AG20443 (cell line): ENCODE data around the gene CNNM3.
"Not testable (repeated sequence)": the region's sequence is repeated elsewhere in the genome, so short reads cannot be mapped to it uniquely, and the experiment has no call there.

Source experiments
- DNase-seq: peaks from one replicate; pipeline ENCODE4 v3.0.0; 2012; ENCODE audit warnings: low spot score, mixed read lengths

The CNNM3 gene

DNA sequence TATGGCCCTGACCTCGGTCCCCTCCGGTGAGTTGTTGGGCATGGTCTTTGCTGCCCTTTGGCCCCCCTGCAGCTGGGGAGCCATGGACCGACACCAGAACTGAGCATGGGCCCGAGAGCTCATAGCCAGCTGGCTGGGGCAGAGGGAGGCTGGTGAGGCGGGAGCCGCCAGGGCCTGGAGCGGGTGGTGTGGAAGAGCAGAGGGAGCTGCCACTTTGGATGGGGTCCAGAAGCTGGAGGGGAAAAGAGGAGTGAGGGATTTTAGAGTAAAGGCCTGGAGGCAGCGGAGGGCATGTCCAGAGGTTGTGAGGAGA, 16.5 kb upstream of the CNNM3 start:
- DNase-seq = no peak

DNA sequence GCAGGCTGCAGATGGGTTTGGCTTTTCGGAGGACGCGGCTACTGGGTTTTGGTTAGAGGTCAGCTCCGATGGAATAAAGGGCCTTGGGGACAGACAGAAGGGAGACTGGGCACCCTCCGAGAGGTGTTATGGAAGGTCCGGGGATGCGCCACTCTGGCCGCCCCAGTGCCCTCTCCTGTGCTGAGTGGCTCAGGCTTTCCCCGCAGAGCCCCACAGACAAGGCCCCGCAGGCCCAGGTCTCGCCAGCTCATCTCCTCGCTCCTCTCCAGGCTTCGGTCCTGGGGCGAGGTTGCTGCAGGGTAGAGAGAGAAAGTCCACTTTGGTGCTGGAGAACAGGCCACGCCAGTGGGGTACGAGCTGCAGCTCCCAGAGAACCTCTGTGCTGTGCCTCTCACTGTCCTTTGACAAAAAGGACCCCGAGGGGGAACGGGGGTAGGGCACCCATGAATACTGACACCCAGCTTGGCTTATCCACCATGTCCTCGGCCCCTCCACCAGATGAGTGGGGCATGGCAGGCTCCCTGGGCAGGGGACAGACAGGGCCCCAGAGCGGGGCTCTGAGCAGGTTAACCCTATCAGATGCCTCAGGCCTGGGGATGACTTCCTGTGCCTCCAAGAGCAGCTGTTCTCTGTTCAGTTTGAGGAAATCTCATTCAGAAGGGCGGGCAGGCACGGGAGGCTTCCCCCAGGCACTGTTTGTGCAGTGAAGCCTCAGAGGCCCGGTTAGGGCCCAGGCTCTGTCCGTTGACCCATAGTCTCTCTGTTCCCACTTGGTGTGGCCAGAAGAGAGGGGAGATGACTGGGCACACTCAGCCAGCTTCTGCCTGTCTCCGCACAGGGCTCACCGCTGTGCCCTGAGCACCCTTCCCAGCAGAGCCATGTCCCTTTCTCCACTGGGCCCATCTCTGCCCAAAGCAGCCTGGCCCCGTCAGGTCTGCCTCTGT, 15.7 kb upstream of the CNNM3 start:
- DNase-seq = no peak

DNA sequence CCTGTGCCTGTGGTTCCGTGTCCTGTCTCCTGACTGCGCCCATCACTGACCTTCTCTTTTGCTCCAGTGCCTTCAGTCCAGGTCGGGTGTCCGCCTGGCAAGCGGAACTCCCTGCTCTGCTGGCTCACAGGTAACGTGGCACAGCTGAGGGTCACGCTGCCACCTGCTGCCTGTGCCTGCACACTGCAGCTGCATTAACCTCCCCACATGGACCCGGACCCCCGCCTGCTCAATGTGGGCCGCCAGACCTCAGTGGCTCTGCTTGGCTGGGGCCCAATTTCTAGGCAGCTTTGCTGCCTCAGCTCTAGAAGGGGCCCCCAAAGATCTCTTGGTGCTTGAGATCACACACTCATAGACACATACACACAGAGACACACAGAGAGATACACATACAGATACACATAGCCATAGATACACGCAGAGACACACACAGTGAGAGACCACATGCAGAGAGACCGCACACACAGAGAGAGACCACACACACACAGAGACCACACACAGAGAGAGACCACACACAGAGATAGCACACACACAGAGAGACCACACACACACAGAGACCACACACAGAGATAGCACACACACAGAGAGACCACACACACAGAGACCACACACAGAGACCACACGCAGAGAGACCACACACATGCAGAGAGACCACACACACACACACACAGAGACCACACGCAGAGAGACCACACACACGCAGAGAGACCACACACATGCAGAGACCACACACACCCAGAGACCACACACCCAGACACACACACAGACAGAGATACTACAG, 14.9 kb upstream of the CNNM3 start:
- peak; percentile 84 for DNase-seq

DNA sequence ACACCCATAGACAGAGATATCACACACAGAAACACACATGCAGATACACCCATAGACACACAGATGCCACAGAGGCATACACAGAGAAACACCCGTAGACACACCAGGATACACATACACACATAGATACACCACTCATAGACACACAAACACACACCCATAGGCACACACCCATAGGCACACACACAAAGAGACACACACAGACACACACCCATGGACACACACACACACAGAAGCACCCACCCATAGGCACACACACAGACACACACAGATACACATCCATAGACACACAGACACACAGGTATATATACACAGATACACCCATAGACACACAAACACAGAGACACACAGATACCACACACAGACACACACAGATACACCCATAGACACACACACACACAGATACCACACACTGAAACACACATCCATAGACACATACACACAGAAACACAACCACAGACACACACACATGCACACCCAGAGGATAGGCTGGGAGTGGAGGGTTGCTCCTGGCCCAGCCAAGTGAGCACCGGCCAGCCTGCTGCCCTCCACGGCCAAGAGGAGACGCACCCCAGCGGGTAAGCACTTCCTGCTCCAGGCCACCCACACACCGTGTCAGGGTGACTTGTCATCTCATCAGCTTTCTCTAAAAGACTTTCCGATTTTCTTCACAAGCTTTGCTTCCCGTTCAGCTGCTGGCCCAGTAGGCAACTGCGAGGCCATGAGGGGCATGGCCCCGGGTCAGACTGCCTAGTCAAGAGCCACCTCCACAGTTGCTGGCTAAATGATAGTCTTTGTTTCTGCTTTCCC, 14.1 kb upstream of the CNNM3 start:
- no peak for DNase-seq

DNA sequence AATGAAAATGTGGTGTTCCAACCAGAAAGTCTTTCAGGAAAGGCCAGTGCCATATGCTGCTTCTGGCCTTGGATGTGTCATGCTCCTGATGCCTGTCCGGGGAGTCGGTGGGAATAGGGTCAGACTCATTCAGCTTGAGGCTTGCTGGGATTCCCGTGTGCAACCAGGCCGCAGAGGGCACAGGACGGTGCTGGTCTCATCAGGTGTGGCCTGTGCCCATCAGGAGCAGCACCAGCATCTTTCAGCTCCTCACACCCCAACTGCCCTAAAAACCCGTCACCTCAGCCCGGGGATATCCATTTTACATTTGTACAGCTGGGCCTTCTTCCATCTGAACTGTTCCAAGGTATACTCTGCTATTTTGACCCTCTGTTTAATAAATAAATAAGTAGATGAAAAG, 13.3 kb upstream of the CNNM3 start:
- no peak for DNase-seq

DNA sequence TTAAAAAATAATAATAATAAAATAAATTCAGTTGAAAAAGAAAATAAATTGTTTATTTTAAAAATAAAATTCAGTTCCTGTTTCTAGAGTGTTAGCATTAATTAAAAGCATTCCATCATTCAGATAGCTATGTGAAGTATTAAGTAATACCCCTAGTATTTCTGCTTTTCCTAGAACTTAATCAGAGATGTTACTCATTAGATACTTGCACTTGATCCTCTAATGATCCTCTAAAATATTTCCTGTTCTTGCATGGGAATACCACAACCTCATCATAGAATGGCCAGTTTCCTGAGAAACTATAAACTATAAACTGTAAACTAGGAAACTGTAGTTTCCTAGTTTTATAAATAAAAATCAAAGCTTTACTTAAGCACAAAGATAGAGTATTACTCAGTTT, 11.1 kb upstream of the CNNM3 start:
- DNase-seq = no peak

DNA sequence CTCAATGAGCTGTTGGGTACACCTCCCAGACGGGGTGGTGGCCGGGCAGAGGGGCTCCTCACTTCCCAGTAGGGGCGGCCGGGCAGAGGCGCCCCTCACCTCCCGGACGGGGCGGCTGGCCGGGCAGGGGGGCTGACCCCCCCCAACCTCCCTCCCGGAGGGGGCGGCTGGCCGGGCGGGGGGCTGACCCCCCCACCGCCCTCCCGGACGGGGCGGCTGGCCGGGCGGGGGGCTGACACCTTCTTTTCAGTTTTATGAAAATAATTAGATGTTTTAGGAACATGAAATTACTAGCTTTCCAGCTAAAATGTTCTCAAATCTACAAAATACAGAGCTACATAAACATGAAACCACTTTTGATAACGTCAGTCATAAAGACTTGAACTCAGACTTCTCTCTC, 10.1 kb upstream of the CNNM3 start:
- DNase-seq = not testable (repeated sequence)

DNA sequence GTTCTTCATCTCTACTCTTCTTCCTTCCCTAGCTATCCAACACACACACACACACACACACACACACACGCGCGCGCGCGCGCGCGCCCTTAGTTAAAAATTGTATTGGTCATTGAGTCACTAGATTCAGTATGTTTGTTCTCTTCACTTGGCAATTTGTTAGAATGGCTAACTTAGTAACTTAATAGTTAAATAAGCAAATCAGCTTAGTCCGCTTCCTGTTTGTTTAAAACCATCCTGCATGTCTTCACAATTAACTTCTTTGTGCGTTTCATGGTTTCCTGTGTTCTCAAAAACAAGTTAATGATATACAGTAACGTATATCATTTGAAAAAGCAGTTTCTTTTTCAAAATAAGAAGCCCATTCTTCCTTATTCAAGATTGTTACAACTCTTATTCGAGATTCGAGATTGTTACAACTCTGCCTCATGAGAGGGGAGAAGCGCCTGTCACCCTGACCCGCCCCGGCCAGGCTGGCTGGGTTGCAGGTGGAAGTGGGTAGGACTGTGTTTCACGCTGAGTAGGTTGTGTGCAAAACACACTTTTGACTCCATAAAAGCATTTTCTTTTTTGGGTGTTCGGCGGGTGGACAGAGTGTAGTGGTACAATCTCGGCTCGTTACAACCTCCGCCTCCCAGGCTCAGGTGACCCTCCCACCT, 9.5 kb upstream of the CNNM3 start:
- no peak for DNase-seq

DNA sequence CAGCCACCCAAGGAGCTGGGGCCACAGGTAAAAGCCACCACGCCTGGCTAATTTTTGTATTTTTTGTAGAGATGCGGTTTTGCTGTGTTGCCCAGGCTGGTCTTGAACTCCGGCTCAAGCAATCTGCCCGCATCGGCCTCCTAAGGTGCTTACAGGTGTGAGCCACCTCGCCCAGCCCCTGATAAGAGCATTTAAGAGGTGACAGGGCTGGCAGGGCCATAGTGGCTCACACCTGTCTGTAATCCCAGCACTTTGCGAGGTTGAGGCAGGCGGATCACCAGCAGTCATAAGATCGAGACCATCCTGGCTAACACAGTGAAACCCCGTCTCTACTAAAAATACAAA, 9.0 kb upstream of the CNNM3 start:
- no peak for DNase-seq

DNA sequence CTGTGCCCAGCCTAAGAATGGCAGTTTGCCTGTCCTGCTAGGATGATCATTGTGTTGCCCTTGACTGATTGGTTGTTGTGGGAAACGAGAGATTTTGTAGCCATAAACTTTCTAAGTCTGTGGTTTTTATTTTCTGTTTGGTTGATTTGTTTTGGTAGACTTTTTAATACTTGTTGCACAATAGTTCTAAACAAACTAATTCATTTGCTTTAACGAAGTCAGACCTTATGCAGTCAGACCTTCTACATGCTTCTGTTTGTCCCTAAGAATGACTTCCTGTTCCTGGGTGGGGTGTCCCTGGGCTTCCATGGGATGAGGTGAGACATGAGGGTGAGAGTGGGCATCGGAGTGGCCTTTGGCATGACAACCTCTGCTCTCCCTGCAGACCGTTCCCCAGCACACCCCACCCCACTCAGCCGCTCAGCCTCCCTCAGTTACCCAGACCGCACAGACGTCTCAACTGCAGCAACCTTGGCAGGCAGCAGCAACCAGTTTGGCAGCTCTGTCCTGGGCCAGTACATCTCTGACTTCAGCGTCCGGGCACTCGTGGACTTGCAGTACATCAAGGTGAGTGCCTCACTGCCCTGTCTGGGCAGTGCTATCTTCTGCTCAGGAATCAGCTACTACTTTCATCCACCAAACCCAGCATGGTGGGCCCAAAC, 7.8 kb upstream of the CNNM3 start:
- no peak for DNase-seq

DNA sequence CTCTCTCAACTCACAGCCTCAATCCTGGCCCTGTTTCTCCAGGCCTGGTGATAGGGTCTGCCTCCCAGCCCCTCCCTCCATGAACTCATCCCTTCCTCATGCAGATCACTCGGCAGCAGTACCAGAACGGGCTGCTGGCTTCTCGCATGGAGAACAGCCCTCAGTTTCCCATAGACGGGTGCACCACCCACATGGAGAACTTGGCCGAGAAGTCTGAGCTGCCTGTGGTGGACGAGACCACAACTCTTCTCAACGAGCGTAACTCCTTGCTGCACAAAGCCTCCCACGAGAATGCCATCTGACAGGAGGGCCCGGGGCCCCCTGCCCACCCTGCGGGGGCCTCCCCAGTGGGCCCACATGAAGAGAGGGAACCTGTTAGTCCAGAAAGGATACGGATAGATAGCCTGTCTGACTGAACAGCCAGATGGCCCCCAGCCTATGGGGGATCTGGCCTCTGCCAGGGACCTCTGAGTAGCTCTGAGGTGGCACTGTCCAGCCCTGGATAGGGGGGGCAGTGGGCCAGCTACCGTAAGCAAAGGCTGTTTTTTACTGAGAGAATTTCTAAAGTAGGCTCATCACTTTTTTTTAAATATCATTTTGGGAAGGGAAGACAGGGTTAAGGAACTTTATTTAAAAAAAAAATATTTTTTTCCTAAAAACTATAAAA, 6.7 kb upstream of the CNNM3 start:
- DNase-seq = no peak

DNA sequence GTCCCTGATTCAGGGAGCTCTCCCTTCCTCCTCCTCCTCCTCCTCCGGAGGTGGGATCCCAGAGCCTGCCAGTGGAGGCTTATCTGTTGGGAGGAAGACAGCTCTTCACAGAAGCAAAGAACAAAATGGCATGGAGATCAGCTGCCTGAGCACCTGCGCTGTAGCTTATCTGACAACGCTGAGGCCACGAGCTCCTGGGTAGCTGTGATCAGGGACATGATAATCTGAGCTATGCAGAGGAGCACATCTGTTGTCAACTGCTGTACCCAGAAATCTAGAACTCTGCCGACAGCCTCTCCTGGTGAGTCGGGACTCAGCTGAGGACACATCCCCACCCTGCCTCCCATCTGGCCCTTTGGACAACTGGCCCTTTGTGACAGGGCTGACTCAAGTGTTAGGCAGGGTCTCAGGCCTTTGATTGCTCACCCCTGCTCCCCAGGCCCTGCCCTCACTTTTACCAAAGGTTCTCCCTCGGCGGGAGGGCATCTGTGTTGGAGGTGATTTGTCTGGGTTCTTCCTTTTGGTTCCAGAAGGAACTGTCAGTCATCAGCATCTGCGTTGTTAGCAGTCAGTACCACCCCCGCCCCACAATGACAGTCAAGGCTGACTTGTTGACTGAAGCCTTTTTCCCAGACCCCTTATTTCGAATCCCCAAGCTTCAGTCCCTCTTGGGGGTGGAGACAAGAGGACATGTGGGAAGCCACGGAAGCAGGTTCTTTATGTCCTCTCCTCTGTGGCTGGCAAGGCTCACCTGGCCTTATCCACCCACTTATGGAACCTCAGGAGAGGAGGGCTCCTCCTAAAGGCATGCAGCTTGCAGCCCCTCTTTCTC, 5.9 kb upstream of the CNNM3 start:
- no peak for DNase-seq

DNA sequence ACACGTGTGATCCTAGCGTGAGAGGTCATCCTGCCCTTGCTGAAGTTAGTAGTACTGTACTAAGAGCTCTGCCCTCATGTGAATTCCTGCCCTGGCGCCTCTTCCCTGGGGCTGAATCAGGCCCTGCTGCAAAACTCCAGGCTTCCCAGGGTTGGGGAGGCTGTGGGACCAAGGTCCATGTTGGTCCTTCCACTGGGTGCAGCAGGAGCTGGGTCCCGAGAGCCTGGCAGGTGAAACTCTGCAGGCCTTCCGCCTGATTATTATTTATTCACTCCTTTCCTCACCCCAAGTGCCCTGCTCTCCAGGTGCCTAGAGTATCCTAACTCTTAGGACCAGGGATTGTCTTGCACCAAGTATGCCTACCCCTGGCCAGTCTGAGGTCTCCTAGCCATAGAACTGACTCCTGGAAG, 5.3 kb upstream of the CNNM3 start:
- no peak for DNase-seq

DNA sequence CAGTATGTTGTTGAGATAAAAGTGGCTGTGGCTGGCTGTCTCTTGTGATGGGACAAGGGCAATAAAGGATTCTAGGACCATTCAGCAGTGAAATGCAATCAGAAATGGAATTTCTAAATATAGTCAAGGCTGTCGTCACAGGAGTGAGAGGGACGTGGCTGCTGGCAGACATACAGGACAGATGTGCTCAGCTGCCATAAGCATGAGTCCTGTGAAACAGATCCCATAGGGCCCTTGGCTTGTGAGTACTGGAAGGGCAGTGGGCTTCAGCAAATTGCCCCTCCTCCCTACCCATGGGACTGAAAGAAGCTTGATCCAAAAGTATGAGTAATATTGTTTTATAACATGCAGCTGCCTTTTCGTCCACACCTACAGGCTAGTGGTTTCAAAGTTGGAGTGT, 4.2 kb upstream of the CNNM3 start:
- peak; percentile 59 for DNase-seq

DNA sequence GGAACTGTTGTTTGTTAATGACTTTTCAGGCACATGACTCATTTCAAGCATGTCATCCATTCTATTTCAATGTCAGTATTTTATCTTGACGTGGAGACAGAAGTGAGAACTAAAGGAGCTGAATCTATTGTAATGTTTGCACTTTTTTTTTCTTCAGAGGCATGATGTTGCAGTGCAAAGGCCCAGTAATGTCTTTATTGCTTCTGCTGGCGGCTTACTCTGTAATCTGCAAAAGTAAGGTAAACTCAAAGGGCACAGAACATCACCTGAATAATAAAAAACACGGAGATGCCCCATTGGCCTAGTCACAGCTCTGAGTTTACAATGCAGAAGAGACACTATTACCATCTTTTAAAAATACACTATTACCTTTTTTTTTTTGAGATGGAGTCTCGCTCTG, 2.4 kb upstream of the CNNM3 start:
- DNase-seq = no peak

DNA sequence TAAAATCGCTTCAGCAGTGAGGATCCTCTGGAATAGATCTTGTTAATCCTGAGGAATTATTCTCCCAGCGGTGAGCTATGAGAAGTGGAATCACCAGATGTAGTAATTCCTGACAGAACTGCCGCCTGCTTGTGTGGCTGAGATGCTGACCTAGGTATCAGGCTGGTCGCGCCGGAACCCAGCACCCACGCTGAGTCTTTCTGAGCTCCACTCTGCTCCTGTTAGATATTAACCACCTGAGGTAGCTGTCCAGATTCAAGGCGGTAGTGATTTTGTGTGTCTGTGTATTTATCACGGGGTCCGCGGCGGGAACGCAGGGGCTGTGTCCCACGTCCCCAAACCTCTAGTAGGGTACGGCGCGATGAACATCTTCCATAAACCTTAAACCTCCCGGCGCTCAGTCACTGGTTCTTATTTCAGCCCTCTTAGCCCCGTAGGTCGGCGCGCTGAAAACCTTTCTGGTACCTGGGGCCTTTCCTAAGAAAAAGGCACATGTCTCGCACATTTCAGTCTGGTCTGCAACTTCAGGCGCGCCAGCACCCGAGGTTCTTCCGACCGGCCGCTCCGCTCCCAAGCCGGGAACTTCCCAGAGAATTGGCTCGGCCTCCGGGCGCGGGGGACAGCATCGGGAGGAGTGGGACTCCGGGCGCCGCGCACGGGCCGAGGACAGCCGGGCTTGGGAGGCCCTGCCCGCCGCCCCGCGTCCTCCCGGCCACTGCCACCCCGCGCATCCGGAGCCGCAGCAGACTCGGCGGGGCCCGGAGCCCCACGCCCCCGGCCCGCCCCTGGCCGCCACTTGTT, 542 bp upstream of the CNNM3 start:
- DNase-seq = peak; percentile 45

DNA sequence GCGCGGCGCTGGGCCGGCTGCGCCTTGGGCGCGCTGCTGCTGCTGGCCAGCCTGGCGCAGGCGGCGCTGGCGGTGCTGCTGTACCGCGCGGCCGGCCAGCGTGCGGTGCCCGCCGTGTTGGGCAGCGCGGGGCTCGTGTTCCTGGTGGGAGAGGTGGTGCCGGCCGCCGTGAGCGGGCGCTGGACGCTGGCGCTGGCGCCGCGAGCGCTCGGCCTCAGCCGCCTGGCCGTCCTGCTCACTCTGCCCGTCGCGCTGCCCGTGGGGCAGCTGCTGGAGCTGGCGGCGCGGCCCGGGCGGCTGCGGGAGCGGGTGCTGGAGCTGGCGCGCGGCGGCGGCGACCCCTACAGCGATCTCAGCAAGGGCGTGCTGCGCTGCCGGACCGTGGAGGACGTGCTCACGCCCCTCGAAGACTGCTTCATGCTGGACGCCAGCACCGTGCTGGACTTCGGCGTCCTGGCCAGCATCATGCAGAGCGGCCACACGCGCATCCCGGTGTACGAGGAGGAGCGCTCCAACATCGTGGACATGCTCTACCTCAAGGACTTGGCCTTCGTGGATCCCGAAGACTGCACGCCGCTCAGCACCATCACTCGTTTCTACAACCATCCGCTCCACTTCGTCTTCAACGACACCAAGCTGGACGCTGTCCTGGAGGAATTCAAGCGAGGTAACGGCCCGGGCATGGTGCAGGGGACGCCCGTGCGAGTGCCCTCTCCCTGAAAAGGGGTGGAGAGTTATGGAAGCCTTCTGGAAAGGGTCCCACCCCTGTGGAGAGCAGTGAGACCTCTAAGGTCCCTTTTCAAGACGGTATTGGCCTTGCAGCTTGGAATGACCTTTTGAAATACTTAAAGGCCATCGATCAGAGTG, 1.0 kb downstream of the CNNM3 start:
- no peak for DNase-seq

DNA sequence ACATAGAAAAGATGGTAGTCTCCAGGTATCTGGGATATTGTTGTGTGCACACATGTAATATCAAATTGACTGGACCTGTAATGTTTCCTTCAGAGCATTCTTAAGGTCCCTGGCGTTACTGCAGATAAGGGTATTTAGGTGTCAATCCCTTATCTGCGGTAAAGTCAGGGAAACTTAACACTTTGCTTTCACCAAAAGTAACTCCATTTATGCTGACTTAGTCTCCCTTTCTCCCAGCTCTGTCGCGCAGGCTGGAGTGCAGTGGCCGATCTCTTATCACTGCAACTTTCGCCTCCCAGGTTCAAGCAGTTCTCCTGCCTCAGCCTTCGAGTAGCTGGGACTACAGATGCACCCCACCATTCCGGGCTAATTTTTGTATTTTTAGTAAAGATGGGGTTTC, 1.8 kb downstream of the CNNM3 start:
- no peak for DNase-seq
